A673 (cell line): ENCODE measurements around the gene CYP19A1.

Experiments
- CTCF ChIP-seq: fragments of 300-800, 200-600 bp; sonication (generic); conservative IDR thresholded peaks from 2 replicates; pipeline ENCODE4 v1.5.1; 2017; ENCODE audit warnings: low read depth, mild to moderate bottlenecking, antibody characterized with exemption, low read length, moderate library complexity, mixed read lengths
- EZH2 ChIP-seq: fragments of 200-600 bp; sonication (generic); IDR thresholded peaks from 2 replicates; pipeline ENCODE4 v1.6.1; 2017; ENCODE audit warnings: borderline replicate concordance, low read depth, mild to moderate bottlenecking, mixed read lengths, antibody characterized with exemption, low read length; ENCODE audit not compliant: poor library complexity, severe bottlenecking

DNA sequence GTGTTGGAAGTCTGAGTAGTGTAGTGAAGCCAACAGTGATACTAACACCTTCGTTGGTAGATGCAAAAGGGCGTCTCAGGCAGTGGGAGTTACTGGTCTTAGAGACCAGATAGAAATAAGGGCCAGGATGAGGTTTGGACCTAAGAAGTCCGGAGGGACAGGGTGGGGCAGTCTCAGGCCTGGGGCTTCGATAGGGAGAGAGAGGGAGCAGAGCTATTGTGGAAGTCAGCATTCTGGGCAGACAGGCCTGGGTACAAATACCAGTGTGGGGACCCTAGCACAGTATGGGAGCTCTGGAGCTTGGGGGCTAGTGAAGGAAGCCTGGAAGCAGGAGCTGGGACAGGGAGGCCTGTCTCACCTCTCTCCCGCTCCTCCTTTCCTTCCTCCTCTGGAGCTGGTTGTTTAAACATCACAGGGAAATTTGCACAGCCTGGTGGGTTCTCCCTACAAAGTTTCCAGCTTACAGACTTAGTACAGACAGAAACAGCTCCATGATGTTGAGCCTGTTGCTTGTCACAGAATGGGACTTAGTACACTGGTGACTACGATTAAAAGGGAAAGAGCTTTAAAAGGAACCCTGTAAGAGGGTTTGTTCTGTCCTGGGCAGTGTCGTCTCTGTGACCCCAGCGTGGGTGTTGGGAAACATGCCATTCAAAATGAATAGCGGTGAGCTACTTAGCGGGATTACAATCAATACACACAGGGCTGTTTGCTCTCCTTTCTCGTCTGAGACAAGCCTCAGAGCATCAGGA is 167.3 kb downstream of the CYP19A1 start:
- TF ChIP-seq CTCF = no peak
- no peak for TF ChIP-seq EZH2
